Spleen (tissue), 7 donors: ENCODE results near the gene PRKG1.

ENCODE experiments used
- CTCF ChIP-seq, 11 experiments: fragments of 200-600 bp in 7 of 11; fragments of 450-650 bp in 4 of 11; sonication (generic) in 4 of 11; IDR thresholded peaks in 8 of 11; conservative IDR thresholded peaks in 3 of 11; 1 replicate in 7 of 11; 2 replicates in 4 of 11; pipeline versions ENCODE4 v1.4.0 to v1.8.0; 2016 to 2021; ENCODE audit warnings: antibody characterized with exemption in 11 of 11, inconsistent platforms in 4 of 11, mild to moderate bottlenecking in 1 of 11
- POLR2A ChIP-seq, 3 donors: fragments of 450-650 bp; IDR thresholded peaks; one replicate each; pipeline ENCODE4 v1.5.1; 2017; ENCODE audit warnings: antibody characterized with exemption in 3 of 3, mild to moderate bottlenecking in 1 of 3
- donor health status: DM: no; HTN: no; CAD: no; lungs with moderate emphysema.
- donor health status: DM: no; HTN: no; CAD: no.
- donor health status: DM: no; HTN: no; CAD: no.

- no peak for TF ChIP-seq POLR2A (IDR thresholded peaks at IDR 0.05)
- TF ChIP-seq CTCF (IDR thresholded peaks at IDR 0.05 in 8 of 11, conservative IDR thresholded peaks at IDR 0.05 in 3 of 11) = no peak
These were observed 1238.6 kb downstream of the PRKG1 start for GRCh38 chr10:52312942-52313255.
